ENCODE data around the gene CHD8.

DNA sequence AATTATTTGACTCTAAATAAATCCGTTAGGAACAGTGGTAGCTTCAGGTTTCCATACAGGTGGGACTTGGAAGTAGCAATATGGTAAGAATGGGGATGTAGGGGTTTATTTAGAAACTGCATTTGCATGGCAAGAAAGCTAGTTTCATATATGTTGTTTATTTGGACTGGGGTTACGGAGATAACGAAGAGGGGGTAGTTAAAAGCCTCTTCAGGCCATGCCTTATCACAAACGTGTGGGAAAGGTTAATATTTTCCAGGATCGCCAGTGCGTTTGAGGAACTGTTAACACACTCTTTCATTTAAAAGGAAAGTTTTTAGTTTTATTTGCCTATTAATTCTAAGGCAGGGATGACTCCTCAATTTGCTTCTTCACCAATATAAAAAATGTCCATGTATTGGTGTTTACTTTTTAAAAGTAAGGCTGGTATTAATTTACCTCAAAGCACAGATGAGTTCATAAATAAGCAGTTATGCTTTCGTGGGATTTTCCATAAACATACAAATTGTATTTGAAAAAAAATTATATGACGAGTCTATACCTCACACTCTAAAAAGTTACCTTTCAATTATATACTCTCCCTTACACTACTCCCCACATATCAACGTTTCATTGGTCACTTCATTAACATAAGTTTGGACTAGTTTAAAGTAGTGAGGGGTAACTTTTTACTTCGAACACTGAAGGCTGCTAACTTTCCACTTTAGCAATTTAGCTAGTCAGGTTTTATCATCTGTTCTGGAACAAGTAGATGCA is 20.0 kb upstream of the CHD8 start:
- TF ChIP-seq CTCF (IDR thresholded peaks at IDR 0.05; ENCODE audit: insufficient read depth, low read length) (no peak), POLR2AphosphoS5 (IDR thresholded peaks at IDR 0.05; ENCODE audit: low read depth) (no peak)
